Activated CD4-positive, alpha-beta memory T cell treated with anti-CD3 and anti-CD28 coated beads, Interleukin-2, amount 10 ng/mL, durations not matched to agents 7 days and 5 days (primary cell): ENCODE results near the gene ARHGEF26. TPM values are rescaled to one million over a fixed set of nuclear protein-coding genes. Genes with fewer than 3 reads are reported as not detected.

Experiments
- CTCF ChIA-PET: fragments of 350-600 bp; sonication (Branson Sonifier 250); formaldehyde crosslinking; loops from one replicate; lab custom pipeline; 2021; ENCODE audit warnings: antibody characterized with exemption, inconsistent platforms; lab: Charles Lee
- POLR2A ChIA-PET: fragments of 350-600 bp; sonication (Branson Sonifier 250); formaldehyde crosslinking; loops from one replicate; lab custom pipeline; 2021; ENCODE audit warnings: antibody characterized with exemption; lab: Charles Lee
- DNase-seq: peaks from one replicate; pipeline ENCODE4 v3.0.0-alpha.2; 2020
- H3K27ac Mint-ChIP-seq: one replicate; pipeline ENCODE4 v1.8.0; 2021; ENCODE audit warnings: mild to moderate bottlenecking, mixed read lengths
- H3K27me3 Mint-ChIP-seq: one replicate; pipeline ENCODE4 v1.8.0; 2021; ENCODE audit warnings: mixed read lengths
- H3K36me3 Mint-ChIP-seq: one replicate; pipeline ENCODE4 v1.8.0; 2021; ENCODE audit warnings: low read depth, mixed read lengths
- H3K4me1 Mint-ChIP-seq: one replicate; pipeline ENCODE4 v1.8.0; 2021; ENCODE audit warnings: mixed read lengths
- H3K4me3 Mint-ChIP-seq: one replicate; pipeline ENCODE4 v1.8.0; 2021; ENCODE audit warnings: mild to moderate bottlenecking, mixed read lengths
- H3K9me3 Mint-ChIP-seq: one replicate; pipeline ENCODE4 v1.8.0; 2021; ENCODE audit warnings: mixed read lengths
- total RNA-seq, 2 experiments: library from RNA; stranded (reverse); gene quantifications; one replicate each; pipeline ENCODE4 v1.2.3, GENCODE V29; 2021

Gene ARHGEF26
- total RNA-seq, 2 experiments from 2014 or later: 0.13 TPM

GRCh38 chr3:154098376-154098775 is 22.8 kb upstream of the ARHGEF26 start:
- CTCF ChIA-PET: no interaction called here

GRCh38 chr3:154100556-154100955 is 20.6 kb upstream of the ARHGEF26 start:
- DNase-seq: no peak
- no peak overlapping the region for H3K4me3 Mint-ChIP-seq
- H3K27me3 Mint-ChIP-seq: peaks cover 2% of the 10 kb centered on the region
- H3K27ac Mint-ChIP-seq: no peak overlapping the region
- no peaks in the 10 kb centered on the region for H3K4me1 Mint-ChIP-seq
- no peaks in the 10 kb centered on the region for H3K9me3 Mint-ChIP-seq
- ChIA-PET POLR2A (no interaction called here), CTCF (no interaction called here)
- H3K36me3 Mint-ChIP-seq: no peaks in the 10 kb centered on the region

More at GRCh38 chr3:154098376-154098775, 22.8 kb upstream of the ARHGEF26 start:
- H3K9me3 Mint-ChIP-seq: no peaks in the 10 kb centered on the region
- no peak overlapping the region for H3K27ac Mint-ChIP-seq
- DNase-seq: no peak
- H3K4me1 Mint-ChIP-seq: no peaks in the 10 kb centered on the region
- no peak overlapping the region for H3K4me3 Mint-ChIP-seq
- POLR2A ChIA-PET: no interaction called here
- peaks cover 2% of the 10 kb centered on the region for H3K27me3 Mint-ChIP-seq
- no peaks in the 10 kb centered on the region for H3K36me3 Mint-ChIP-seq

GRCh38 chr3:154101250-154101649 is 19.9 kb upstream of the ARHGEF26 start:
- Mint-ChIP-seq H3K9me3 (no peaks in the 10 kb centered on the region), H3K36me3 (no peaks in the 10 kb centered on the region), H3K27ac (no peak overlapping the region), H3K27me3 (peaks cover 2% of the 10 kb centered on the region), H3K4me1 (no peaks in the 10 kb centered on the region), H3K4me3 (no peak overlapping the region)
- no peak for DNase-seq
- ChIA-PET POLR2A (no interaction called here), CTCF (no interaction called here)

GRCh38 chr3:154102225-154102624 is 19.0 kb upstream of the ARHGEF26 start:
- POLR2A ChIA-PET: no interaction called here
- Mint-ChIP-seq H3K27ac (no peak overlapping the region), H3K9me3 (no peaks in the 10 kb centered on the region), H3K4me1 (no peaks in the 10 kb centered on the region), H3K36me3 (no peaks in the 10 kb centered on the region), H3K27me3 (peaks cover 2% of the 10 kb centered on the region), H3K4me3 (no peak overlapping the region)
- CTCF ChIA-PET: no interaction called here
- DNase-seq: no peak

GRCh38 chr3:154105218-154105975 is 15.8 kb upstream of the ARHGEF26 start:
- H3K9me3 Mint-ChIP-seq: no peaks in the 10 kb centered on the region
- H3K27me3 Mint-ChIP-seq: no peaks in the 10 kb centered on the region
- POLR2A ChIA-PET: no interaction called here
- no peak for DNase-seq
- no peaks in the 10 kb centered on the region for H3K4me1 Mint-ChIP-seq
- H3K36me3 Mint-ChIP-seq: no peaks in the 10 kb centered on the region
- no peak overlapping the region for H3K27ac Mint-ChIP-seq
- CTCF ChIA-PET: no interaction called here
- no peak overlapping the region for H3K4me3 Mint-ChIP-seq

GRCh38 chr3:154111365-154111935 is 9.7 kb upstream of the ARHGEF26 start:
- no peaks in the 10 kb centered on the region for H3K9me3 Mint-ChIP-seq
- DNase-seq: no peak
- H3K4me1 Mint-ChIP-seq: no peaks in the 10 kb centered on the region
- H3K36me3 Mint-ChIP-seq: no peaks in the 10 kb centered on the region
- H3K27ac Mint-ChIP-seq: no peak overlapping the region
- no peak overlapping the region for H3K4me3 Mint-ChIP-seq
- ChIA-PET POLR2A (no interaction called here), CTCF (no interaction called here)
- peaks cover 22% of the 10 kb centered on the region for H3K27me3 Mint-ChIP-seq

- ChIA-PET CTCF (no interaction called here), POLR2A (no interaction called here)
- no peaks in the 10 kb centered on the region for H3K4me1 Mint-ChIP-seq
- no peak for DNase-seq
- no peaks in the 10 kb centered on the region for H3K9me3 Mint-ChIP-seq
- no peaks in the 10 kb centered on the region for H3K36me3 Mint-ChIP-seq
- no peak overlapping the region for H3K4me3 Mint-ChIP-seq
- H3K27me3 Mint-ChIP-seq: peaks cover 28% of the 10 kb centered on the region
- H3K27ac Mint-ChIP-seq: no peak overlapping the region
Observed at GRCh38 chr3:154112146-154112852, 8.9 kb upstream of the ARHGEF26 start.

- DNase-seq: no peak
- Mint-ChIP-seq H3K9me3 (no peaks in the 10 kb centered on the region), H3K4me1 (no peaks in the 10 kb centered on the region), H3K36me3 (no peaks in the 10 kb centered on the region), H3K4me3 (no peak overlapping the region), H3K27ac (no peak overlapping the region), H3K27me3 (peaks cover 38% of the 10 kb centered on the region)
- ChIA-PET POLR2A (no interaction called here), CTCF (no interaction called here)
Observed at GRCh38 chr3:154113609-154114008, 7.6 kb upstream of the ARHGEF26 start.

- Mint-ChIP-seq H3K4me1 (no peaks in the 10 kb centered on the region), H3K4me3 (no peak overlapping the region), H3K27ac (no peak overlapping the region), H3K9me3 (no peaks in the 10 kb centered on the region), H3K36me3 (no peaks in the 10 kb centered on the region), H3K27me3 (peaks cover 49% of the 10 kb centered on the region)
- ChIA-PET POLR2A (no interaction called here), CTCF (no interaction called here)
- DNase-seq: no peak
Observed at GRCh38 chr3:154115332-154115731, 5.9 kb upstream of the ARHGEF26 start.

- Mint-ChIP-seq H3K27ac (no peak overlapping the region), H3K27me3 (peaks cover 63% of the 10 kb centered on the region), H3K4me1 (peaks cover 17% of the 10 kb centered on the region), H3K9me3 (no peaks in the 10 kb centered on the region), H3K4me3 (no peak overlapping the region), H3K36me3 (no peaks in the 10 kb centered on the region)
- ChIA-PET CTCF (no interaction called here), POLR2A (no interaction called here)
- DNase-seq: no peak
Observed at GRCh38 chr3:154119951-154120350, 1.2 kb upstream of the ARHGEF26 start.

GRCh38 chr3:154121701-154122551 is 736 bp downstream of the ARHGEF26 start:
- peak overlapping the region; percentile 74 for H3K4me3 Mint-ChIP-seq
- H3K27me3 Mint-ChIP-seq: peaks cover 64% of the 10 kb centered on the region
- no peaks in the 10 kb centered on the region for H3K36me3 Mint-ChIP-seq
- CTCF ChIA-PET: interaction anchor here (1.7 kb wide), 1 partner anchor 132 kb away, joined by 4 read pairs; no protein-coding TSS in a partner anchor
- DNase-seq: peak; percentile 32
- H3K4me1 Mint-ChIP-seq: peaks cover 17% of the 10 kb centered on the region
- POLR2A ChIA-PET: no interaction called here
- no peaks in the 10 kb centered on the region for H3K9me3 Mint-ChIP-seq
- no peak overlapping the region for H3K27ac Mint-ChIP-seq

- POLR2A ChIA-PET: no interaction called here
- CTCF ChIA-PET: no interaction called here
- peak overlapping the region; percentile 34 for H3K4me3 Mint-ChIP-seq
Observed at GRCh38 chr3:154122552-154122911, 1.3 kb downstream of the ARHGEF26 start.

More at GRCh38 chr3:154122552-154122911, 1.3 kb downstream of the ARHGEF26 start:
- Mint-ChIP-seq H3K4me1 (peaks cover 17% of the 10 kb centered on the region), H3K36me3 (no peaks in the 10 kb centered on the region), H3K27me3 (peaks cover 58% of the 10 kb centered on the region), H3K9me3 (no peaks in the 10 kb centered on the region), H3K27ac (no peak overlapping the region)
- DNase-seq: no peak
